NCI-H1417 treated with DMSO at 0.1 percent for 48 hours (cell line): ENCODE results near the gene MFF.
A peak's percentile ranks its signal among the peaks of the same experiment; 100 is the strongest.

ENCODE experiments used
- DNase-seq: peaks from one replicate; lab custom pipeline; 2025; lab: John Stamatoyannopoulos, UW

MFF gene

GRCh38 chr2:227406177-227407031, 81.4 kb downstream of the MFF start:
- peak; percentile 2 for DNase-seq
